BE2C (cell line): Measurements from ENCODE around the gene DEF6.

ENCODE experiments used
- DNase-seq: peaks from one replicate; pipeline ENCODE4 v3.0.0-alpha.2; 2020
- H3K27me3 ChIP-seq: fragments of 250-450 bp; sonication (Bioruptor Pico); 2 replicates; pipeline ENCODE4 v1.5.1; 2020; ENCODE audit warnings: mild to moderate bottlenecking
- H3K36me3 ChIP-seq: fragments of 250-450 bp; sonication (Bioruptor Pico); 2 replicates; pipeline ENCODE4 v1.5.1; 2020; ENCODE audit warnings: mild to moderate bottlenecking
- H3K4me1 ChIP-seq: fragments of 250-450 bp; sonication (Bioruptor Pico); 2 replicates; pipeline ENCODE4 v1.5.1; 2020
- H3K4me3 ChIP-seq: 2 replicates; pipeline ENCODE4 v1.5.1; 2011; ENCODE audit warnings: low read depth, low read length
- H3K9me3 ChIP-seq: fragments of 250-450 bp; sonication (Bioruptor Pico); 2 replicates; pipeline ENCODE4 v1.5.1; 2020
- TF ChIP-seq, protein P1 (sequence below): IDR thresholded peaks from 2 replicates; pipeline ENCODE4 v1.5.1; 2012; ENCODE audit warnings: mild to moderate bottlenecking, low read depth, low read length

Gene DEF6

DNA sequence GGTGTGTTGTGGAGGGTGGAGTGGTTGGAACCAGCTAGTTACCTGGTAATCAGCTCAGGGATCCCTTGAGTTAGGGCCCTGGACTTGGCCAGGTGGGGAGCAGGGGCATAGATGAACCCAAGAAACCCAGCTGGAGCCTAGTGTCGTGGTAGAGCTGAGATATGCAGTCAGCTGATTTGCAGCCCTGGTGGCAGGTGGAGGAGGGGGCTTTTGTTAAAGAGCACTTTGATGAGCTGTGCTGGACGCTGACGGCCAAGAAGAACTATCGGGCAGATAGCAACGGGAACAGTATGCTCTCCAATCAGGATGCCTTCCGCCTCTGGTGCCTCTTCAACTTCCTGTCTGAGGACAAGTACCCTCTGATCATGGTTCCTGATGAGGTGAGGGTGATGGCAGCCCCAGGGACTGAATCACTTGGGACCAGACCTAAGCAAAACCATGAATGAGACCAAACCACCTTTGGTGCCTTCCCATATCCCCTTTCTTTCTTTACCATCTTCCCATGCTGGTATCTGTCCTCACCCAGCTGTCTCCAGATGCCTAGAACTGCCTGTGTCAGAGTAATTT lies 12.7 kb downstream of the DEF6 start:
- H3K36me3 ChIP-seq: no peaks in the 10 kb centered on the region
- H3K27me3 ChIP-seq: no peaks in the 10 kb centered on the region
- H3K4me1 ChIP-seq: no peaks in the 10 kb centered on the region
- TF ChIP-seq, protein P1, sequence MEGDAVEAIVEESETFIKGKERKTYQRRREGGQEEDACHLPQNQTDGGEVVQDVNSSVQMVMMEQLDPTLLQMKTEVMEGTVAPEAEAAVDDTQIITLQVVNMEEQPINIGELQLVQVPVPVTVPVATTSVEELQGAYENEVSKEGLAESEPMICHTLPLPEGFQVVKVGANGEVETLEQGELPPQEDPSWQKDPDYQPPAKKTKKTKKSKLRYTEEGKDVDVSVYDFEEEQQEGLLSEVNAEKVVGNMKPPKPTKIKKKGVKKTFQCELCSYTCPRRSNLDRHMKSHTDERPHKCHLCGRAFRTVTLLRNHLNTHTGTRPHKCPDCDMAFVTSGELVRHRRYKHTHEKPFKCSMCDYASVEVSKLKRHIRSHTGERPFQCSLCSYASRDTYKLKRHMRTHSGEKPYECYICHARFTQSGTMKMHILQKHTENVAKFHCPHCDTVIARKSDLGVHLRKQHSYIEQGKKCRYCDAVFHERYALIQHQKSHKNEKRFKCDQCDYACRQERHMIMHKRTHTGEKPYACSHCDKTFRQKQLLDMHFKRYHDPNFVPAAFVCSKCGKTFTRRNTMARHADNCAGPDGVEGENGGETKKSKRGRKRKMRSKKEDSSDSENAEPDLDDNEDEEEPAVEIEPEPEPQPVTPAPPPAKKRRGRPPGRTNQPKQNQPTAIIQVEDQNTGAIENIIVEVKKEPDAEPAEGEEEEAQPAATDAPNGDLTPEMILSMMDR: no peak
- no peaks in the 10 kb centered on the region for H3K9me3 ChIP-seq
- H3K4me3 ChIP-seq: no peak overlapping the region
- no peak for DNase-seq

DNA sequence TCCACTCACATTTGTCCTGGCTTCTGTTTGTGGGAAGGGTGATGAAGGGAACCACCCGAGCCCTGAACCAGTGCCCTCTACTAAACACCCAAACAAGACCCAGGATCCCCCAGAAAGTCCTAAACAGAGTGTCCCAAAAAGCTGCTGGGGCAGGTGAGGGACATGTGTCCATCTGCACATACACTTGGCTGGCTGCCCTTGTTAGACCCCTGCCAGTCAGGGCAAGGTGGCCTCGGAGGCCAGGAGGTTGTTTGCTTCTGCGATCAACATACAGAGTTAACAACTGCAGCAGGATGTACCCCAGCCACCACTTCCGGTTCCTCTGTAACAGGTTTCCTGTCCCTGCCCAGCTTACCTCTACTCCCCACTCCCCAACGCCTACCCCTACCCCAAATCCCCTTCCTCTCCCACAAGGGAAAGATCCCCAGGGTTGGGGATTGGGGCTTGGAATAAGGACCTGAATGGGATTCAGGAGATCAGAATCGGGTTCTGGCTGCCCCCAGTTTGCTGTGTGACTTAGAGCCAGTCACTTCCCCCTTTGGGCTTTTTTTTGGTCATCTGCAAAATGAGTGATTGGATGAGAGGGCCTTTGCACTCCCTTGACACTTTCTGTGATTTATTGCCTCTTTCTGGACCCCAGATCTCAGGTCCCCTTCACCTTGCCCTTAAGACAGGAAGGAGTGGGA lies 13.9 kb downstream of the DEF6 start:
- DNase-seq: no peak
- TF ChIP-seq, protein P1: no peak
- H3K27me3 ChIP-seq: no peaks in the 10 kb centered on the region
- H3K4me1 ChIP-seq: no peaks in the 10 kb centered on the region
- H3K36me3 ChIP-seq: no peaks in the 10 kb centered on the region
- H3K9me3 ChIP-seq: no peaks in the 10 kb centered on the region
- H3K4me3 ChIP-seq: no peak overlapping the region

DNA sequence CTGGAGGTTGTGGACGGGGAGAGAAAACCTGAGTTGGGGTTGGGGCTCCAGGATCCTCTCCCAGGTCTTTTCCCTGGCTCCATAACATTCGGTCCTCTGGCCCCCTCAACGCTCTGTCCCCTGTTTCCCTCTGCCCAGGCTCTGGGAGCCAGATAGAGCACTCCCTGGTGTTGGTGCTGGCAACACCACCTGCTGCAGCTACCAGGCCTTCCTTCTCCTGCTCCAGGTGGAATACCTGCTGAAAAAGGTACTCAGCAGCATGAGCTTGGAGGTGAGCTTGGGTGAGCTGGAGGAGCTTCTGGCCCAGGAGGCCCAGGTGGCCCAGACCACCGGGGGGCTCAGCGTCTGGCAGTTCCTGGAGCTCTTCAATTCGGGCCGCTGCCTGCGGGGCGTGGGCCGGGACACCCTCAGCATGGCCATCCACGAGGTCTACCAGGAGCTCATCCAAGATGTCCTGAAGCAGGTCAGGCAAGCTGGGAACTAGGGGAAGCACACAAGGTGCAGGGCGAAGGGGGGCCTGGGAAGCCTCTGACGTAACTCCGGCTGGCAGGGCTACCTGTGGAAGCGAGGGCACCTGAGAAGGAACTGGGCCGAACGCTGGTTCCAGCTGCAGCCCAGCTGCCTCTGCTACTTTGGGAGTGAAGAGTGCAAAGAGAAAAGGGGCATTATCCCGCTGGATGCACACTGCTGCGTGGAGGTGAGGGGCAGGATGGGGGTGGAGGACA lies 14.6 kb downstream of the DEF6 start:
- Histone ChIP-seq H3K9me3 (no peaks in the 10 kb centered on the region), H3K27me3 (no peaks in the 10 kb centered on the region), H3K36me3 (no peaks in the 10 kb centered on the region), H3K4me1 (no peaks in the 10 kb centered on the region), H3K4me3 (no peak overlapping the region)
- TF ChIP-seq, protein P1: no peak
- DNase-seq: no peak

DNA sequence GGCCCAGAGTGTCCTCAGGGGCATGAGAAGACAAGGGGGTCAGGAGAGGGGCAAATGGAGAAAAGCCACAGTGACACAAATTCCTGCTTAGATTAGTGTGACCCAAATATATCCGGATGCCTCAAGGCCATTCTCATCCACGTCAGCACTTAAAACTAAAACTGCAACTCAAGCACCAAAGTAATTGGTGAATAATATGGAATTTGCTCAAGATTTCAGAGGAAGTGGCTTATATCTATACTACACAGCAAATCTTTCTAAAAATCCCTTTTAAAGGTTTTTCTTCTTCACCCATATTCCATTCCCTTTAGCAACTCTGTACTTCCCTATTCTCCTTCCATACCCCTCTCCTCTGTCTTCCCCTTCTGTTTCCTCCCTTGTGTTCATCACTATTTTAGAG lies 15.2 kb downstream of the DEF6 start:
- Histone ChIP-seq H3K4me3 (no peak overlapping the region), H3K27me3 (no peaks in the 10 kb centered on the region), H3K4me1 (no peaks in the 10 kb centered on the region), H3K9me3 (no peaks in the 10 kb centered on the region), H3K36me3 (no peaks in the 10 kb centered on the region)
- no peak for DNase-seq
- TF ChIP-seq, protein P1: no peak

DNA sequence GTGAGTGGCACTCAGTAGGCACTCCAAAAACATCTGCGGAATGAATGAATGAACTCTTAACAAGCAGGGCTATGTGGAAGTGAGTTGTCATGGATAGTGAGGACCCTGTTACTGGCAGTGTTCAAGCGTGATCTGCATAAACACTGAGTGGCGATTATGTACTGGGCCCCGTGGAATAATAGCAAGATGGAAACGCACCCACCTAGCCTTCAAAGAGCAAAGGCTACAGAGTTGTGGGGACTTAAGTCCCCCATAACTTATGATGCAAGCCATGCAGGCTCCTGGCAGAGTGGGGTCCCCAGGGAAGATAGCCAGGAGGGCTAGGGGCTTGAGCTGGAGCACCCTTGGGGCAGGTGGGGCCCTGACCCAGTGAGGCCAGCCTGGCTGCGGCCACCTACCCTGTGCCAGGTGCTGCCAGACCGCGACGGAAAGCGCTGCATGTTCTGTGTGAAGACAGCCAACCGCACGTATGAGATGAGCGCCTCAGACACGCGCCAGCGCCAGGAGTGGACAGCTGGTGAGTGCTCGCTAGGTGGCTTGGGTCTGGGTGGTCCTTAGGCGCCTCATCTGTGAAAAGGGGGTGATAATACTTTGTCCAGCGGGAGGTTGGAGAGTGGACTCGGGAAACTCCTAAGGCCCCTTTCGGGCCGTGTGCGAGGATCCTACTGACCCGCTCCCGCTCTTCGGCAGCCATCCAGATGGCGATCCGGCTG lies 20.0 kb downstream of the DEF6 start:
- DNase-seq: peak; percentile 52
- peak overlapping the region; percentile 70 for H3K4me3 ChIP-seq
- H3K9me3 ChIP-seq: no peaks in the 10 kb centered on the region
- no peaks in the 10 kb centered on the region for H3K4me1 ChIP-seq
- H3K27me3 ChIP-seq: no peaks in the 10 kb centered on the region
- H3K36me3 ChIP-seq: no peaks in the 10 kb centered on the region
- TF ChIP-seq, protein P1: no peak
